Stomach (tissue), 9 donors: ENCODE measurements around the gene SLC16A9. TPM values are rescaled to one million over a fixed set of nuclear protein-coding genes. Genes with fewer than 3 reads are reported as not detected.

Experiments
- DNase-seq, 2 donors: peaks; one replicate each; pipeline versions ENCODE4 v3.0.0 to v3.0.0-alpha.2; 2013 to 2019
- H3K27ac ChIP-seq, 5 donors: fragments of 200-600 bp in 4 of 5; sonication (generic) in 4 of 5; one replicate each; pipeline ENCODE4 v1.5.1; 2013 to 2019; ENCODE audit warnings: mild to moderate bottlenecking in 1 of 5, moderate library complexity in 1 of 5
- H3K27me3 ChIP-seq, 3 donors: fragments of 200-600 bp; sonication (generic); one replicate each; pipeline ENCODE4 v1.5.1; 2017 to 2019; ENCODE audit warnings: mixed run types in 1 of 3
- H3K36me3 ChIP-seq, 4 donors: fragments of 200-600 bp; sonication (generic); 1 replicate in 3 of 4; 2 replicates in 1 of 4; pipeline ENCODE4 v1.5.1; 2016 to 2019
- H3K4me1 ChIP-seq, 4 donors: fragments of 200-600 bp; sonication (generic); one replicate each; pipeline ENCODE4 v1.5.1; 2016 to 2019
- H3K4me3 ChIP-seq, 4 donors: fragments of 200-600 bp; sonication (generic) in 3 of 4; one replicate each; pipeline ENCODE4 v1.5.1; 2016 to 2019; ENCODE audit warnings: mild to moderate bottlenecking in 1 of 4
- H3K9me3 ChIP-seq, 4 donors: fragments of 200-600 bp; sonication (generic); one replicate each; pipeline ENCODE4 v1.5.1; 2016 to 2019
- EP300 ChIP-seq: sonication (generic); formaldehyde crosslinking; IDR thresholded peaks from one replicate; pipeline ENCODE4 v1.6.1; 2017; ENCODE audit warnings: antibody characterized with exemption
- POLR2A ChIP-seq, 4 donors: fragments of 450-650 bp; IDR thresholded peaks; one replicate each; pipeline ENCODE4 v1.6.1; 2016; ENCODE audit warnings: antibody characterized with exemption in 4 of 4, control low read depth in 2 of 4, mild to moderate bottlenecking in 1 of 4, moderate library complexity in 1 of 4
- POLR2AphosphoS5 ChIP-seq, 3 donors: sonication (generic); formaldehyde crosslinking; IDR thresholded peaks; one replicate each; pipeline ENCODE4 v1.6.1; 2016; ENCODE audit warnings: antibody characterized with exemption in 3 of 3
- WGBS, 5 donors: extraction: QIAGEN DNeasy Blood & Tissue Kit in 3 of 5; methylation state at CpG; one replicate each; pipeline versions ENCODE4 v1.1.5 to v1.1.7; 2013 to 2018; 5-methylcytosine and 5-hydroxymethylcytosine counted together
- intact Hi-C: fragments of 100-400 bp; cut with DNase I; formaldehyde crosslinking; loops from one replicate; pipeline ENCODE4 v1.15.1; 2023; ENCODE audit warnings: low total_unique reads
- polyA plus RNA-seq, 3 donors: library from polyadenylated mRNA; stranded (reverse); fragments of 200-250 nt; gene quantifications; one replicate each; pipeline ENCODE4 v1.2.3, GENCODE V29; 2013
- total RNA-seq, 5 donors: library from RNA; depleted of rRNA; stranded (reverse); fragments of >200 nt; gene quantifications; one replicate each; pipeline versions ENCODE4 v1.1.0 to v1.2.3, GENCODE V29; 2014 to 2016
- TF ChIP-seq, protein P1 (sequence below), 7 experiments: fragments of 450-650 bp in 4 of 7; fragments of 200-600 bp in 3 of 7; sonication (generic) in 3 of 7; IDR thresholded peaks; one replicate each; pipeline ENCODE4 v1.5.1; 2016 to 2019; ENCODE audit warnings: antibody characterized with exemption in 7 of 7, control low read depth in 2 of 7, mild to moderate bottlenecking in 1 of 7
- donor health status: healthy with polysubstance abuse.
- donor health status: Bipolar disorder and iron deficiency.
- donor health status: healthy.

The SLC16A9 gene
- total and polyA plus RNA-seq, 8 donors, result 0.06 to 17.1 (median 0.91) TPM

DNA sequence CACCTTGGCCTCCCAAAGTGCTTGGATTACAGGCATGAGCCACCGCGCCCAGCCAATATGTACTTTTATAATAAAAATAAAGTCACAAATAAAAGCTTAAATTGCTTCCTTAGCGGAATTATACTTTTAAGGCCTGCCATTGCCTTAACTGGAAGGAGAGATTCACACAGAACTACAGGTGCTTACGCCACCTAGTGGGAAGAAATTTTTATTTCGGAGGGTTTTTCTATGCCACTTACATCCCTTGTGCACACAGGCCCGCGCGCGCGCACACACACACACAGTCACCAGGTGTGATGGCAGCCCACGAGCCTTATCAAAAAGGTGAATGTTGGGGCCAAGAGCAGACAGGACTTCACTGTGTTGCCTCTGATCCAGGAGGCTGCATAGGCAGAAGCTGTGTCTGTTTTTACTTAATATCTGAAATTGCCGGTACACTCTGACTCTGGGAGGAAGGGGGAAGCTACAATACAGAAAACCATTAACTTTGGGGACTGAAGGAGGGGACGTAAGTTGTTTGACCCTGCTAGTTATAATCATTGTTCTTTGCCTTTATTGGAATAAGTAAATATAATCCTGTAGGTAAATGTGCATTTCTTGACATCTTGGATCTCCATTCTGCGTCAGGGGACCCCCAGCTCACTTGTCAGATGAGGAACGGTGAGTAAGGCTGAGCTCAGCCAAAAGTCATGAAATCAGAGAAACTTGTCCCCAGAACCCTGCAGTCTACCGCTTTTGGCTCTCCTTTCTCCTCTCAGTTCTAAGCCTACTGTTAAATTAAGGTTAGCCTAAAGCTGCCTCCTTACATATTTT is 87.1 kb downstream of the SLC16A9 start:
- intact Hi-C loops, result loop anchor here (10.0 kb wide), 2 partner anchors 378 to 402 kb away; no protein-coding TSS in a partner anchor

DNA sequence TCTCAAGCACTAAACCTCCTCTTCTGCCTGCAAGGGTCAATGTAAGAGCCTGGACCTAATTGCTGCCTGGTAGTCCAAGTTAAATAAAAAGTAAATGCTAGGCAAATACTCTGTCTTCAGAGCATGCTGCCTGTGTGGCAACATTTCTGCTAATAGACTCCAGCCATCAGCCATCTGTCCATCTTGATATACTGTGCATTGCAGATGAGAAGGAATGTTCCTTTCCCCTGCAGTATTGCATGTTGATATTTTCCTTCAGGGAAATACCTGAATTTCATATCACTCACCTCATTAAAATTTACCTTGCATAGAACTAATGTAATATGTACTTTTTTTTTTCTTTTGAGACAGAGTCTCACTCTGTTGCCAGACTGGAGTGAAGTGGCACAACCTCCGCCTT is 87.9 kb downstream of the SLC16A9 start:
- no peaks in the 10 kb centered on the region for H3K9me3 ChIP-seq
- intact Hi-C loops, result loop anchor here (10.0 kb wide), 2 partner anchors 377 to 403 kb away; no protein-coding TSS in a partner anchor
- TF ChIP-seq POLR2A (IDR thresholded peaks at IDR 0.05), result no peak
- H3K4me1 ChIP-seq, result peaks cover 0 to 17% (median 6%) of the 10 kb centered on the region in 4 donors
- 91 to 100% (median 100%) methylated on average over 1 of the region's 1 CpG for WGBS, 5 donors
- H3K27ac ChIP-seq, result no peak overlapping the region
- H3K4me3 ChIP-seq, result no peak overlapping the region
- H3K27me3 ChIP-seq, result no peaks in the 10 kb centered on the region
- DNase-seq, result no peak
- H3K36me3 ChIP-seq, result no peaks in the 10 kb centered on the region

More for the DNA sequence above, 87.1 kb downstream of the SLC16A9 start:
- H3K4me1 ChIP-seq, result peaks cover 0 to 17% (median 6%) of the 10 kb centered on the region in 4 donors
- TF ChIP-seq, protein P1, sequence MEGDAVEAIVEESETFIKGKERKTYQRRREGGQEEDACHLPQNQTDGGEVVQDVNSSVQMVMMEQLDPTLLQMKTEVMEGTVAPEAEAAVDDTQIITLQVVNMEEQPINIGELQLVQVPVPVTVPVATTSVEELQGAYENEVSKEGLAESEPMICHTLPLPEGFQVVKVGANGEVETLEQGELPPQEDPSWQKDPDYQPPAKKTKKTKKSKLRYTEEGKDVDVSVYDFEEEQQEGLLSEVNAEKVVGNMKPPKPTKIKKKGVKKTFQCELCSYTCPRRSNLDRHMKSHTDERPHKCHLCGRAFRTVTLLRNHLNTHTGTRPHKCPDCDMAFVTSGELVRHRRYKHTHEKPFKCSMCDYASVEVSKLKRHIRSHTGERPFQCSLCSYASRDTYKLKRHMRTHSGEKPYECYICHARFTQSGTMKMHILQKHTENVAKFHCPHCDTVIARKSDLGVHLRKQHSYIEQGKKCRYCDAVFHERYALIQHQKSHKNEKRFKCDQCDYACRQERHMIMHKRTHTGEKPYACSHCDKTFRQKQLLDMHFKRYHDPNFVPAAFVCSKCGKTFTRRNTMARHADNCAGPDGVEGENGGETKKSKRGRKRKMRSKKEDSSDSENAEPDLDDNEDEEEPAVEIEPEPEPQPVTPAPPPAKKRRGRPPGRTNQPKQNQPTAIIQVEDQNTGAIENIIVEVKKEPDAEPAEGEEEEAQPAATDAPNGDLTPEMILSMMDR (IDR thresholded peaks at IDR 0.05), result peak in 3 of 7 experiments; percentile 36 to 59 (median 52)
- no peak for TF ChIP-seq POLR2AphosphoS5 (IDR thresholded peaks at IDR 0.05)
- WGBS, 5 donors, result 53 to 71% (median 55%) methylated on average over 16 of the region's 16 CpGs
- no peaks in the 10 kb centered on the region for H3K9me3 ChIP-seq
- H3K36me3 ChIP-seq, result no peaks in the 10 kb centered on the region
- no peaks in the 10 kb centered on the region for H3K27me3 ChIP-seq
- DNase-seq, result peak; percentile 48 to 78
- no peak overlapping the region for H3K4me3 ChIP-seq
- H3K27ac ChIP-seq, result no peak overlapping the region

DNA sequence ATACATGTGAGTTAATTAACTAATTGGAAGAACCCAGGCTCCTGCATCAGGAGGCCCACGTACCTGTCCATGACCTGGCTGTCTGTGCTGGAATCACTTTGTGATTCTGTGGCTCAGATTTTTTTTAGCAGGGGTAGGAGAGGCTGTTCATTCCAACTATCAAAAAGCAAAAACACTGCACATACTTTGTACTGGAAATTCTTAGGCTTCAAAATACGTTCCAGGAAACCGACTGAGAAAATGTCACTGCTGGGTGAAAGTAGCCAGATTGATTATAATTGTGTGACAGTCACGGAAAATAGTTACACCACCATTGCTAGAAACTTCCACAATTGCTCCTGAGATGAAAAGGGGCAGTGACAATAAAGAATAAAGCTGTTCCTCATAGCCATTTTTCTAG is 91.0 kb downstream of the SLC16A9 start:
- no peak for TF ChIP-seq EP300
- TF ChIP-seq POLR2A (IDR thresholded peaks at IDR 0.05), result no peak
- TF ChIP-seq, protein P1 (IDR thresholded peaks at IDR 0.05), result no peak
- TF ChIP-seq POLR2AphosphoS5 (IDR thresholded peaks at IDR 0.05), result no peak
- DNase-seq, result no peak
- H3K36me3 ChIP-seq, result no peaks in the 10 kb centered on the region
- peaks cover 0 to 6% (median 0%) of the 10 kb centered on the region in 4 donors for H3K4me1 ChIP-seq
- 44 to 56% (median 54%) methylated on average over 4 of the region's 4 CpGs for WGBS, 5 donors
- intact Hi-C loops, result no loop called here
- H3K27me3 ChIP-seq, result no peaks in the 10 kb centered on the region
- H3K27ac ChIP-seq, result no peak overlapping the region
- H3K4me3 ChIP-seq, result no peak overlapping the region
- no peaks in the 10 kb centered on the region for H3K9me3 ChIP-seq

DNA sequence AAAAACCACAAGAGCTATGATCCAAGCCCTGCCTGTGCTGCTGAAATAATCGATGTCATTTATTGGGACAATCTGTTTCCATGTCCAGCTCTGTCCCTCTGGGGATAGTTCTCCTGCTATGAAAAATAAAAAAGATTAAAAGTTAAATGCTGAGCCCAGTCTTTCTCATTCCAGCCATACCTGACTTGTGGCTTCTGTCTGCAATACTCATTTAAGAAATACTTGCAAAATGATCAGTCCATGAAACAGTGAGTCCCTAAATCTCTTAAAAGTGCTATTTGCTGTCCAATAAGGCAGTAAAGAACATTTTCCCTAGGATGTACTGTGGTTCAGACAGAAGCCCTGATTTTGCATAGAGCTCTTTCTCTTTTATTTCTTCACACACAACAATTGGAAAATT is 91.7 kb downstream of the SLC16A9 start:
- Histone ChIP-seq H3K4me1 (peaks cover 0 to 6% (median 0%) of the 10 kb centered on the region in 4 donors), H3K36me3 (no peaks in the 10 kb centered on the region), H3K9me3 (no peaks in the 10 kb centered on the region), H3K27me3 (no peaks in the 10 kb centered on the region), H3K27ac (no peak overlapping the region), H3K4me3 (no peak overlapping the region)
- WGBS, 5 donors, result 75 to 90% (median 84%) methylated on average over 1 of the region's 1 CpG
- intact Hi-C loops, result no loop called here
- no peak for DNase-seq
- TF ChIP-seq EP300, result no peak
- TF ChIP-seq POLR2A (IDR thresholded peaks at IDR 0.05), result no peak
- TF ChIP-seq POLR2AphosphoS5 (IDR thresholded peaks at IDR 0.05), result no peak
- TF ChIP-seq, protein P1 (IDR thresholded peaks at IDR 0.05), result no peak

DNA sequence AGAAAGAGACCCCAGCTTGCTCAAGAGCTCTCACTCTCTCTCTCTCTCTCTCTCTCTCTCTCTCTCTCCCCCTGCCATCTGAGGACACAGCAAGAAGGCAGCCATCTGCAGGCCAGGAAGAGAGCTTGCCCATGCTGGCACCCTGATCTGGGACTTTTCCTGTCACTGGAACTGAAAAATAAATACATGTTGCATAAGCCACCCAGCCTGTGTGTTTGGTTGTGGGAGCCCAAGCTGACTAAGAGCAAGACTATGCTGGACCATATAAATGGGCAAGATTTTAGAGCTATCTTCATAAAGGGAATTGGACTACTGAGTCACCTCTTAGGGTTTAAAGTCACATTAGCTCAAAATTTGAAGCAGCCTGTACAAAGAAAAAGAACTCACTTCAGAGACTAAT is 98.6 kb downstream of the SLC16A9 start:
- Histone ChIP-seq H3K4me3 (no peak overlapping the region), H3K27me3 (no peaks in the 10 kb centered on the region), H3K27ac (no peak overlapping the region), H3K4me1 (no peaks in the 10 kb centered on the region), H3K36me3 (no peaks in the 10 kb centered on the region), H3K9me3 (no peaks in the 10 kb centered on the region)
- no peak for TF ChIP-seq EP300
- intact Hi-C loops, result no loop called here
- DNase-seq, result no peak
